ENCODE results near the gene NTSR1. TPM values are rescaled to one million over a fixed set of nuclear protein-coding genes. Genes with fewer than 3 reads are reported as not detected.

Gene NTSR1
- total RNA-seq, 1 donor from 2014 or later: 0.24 TPM

DNA sequence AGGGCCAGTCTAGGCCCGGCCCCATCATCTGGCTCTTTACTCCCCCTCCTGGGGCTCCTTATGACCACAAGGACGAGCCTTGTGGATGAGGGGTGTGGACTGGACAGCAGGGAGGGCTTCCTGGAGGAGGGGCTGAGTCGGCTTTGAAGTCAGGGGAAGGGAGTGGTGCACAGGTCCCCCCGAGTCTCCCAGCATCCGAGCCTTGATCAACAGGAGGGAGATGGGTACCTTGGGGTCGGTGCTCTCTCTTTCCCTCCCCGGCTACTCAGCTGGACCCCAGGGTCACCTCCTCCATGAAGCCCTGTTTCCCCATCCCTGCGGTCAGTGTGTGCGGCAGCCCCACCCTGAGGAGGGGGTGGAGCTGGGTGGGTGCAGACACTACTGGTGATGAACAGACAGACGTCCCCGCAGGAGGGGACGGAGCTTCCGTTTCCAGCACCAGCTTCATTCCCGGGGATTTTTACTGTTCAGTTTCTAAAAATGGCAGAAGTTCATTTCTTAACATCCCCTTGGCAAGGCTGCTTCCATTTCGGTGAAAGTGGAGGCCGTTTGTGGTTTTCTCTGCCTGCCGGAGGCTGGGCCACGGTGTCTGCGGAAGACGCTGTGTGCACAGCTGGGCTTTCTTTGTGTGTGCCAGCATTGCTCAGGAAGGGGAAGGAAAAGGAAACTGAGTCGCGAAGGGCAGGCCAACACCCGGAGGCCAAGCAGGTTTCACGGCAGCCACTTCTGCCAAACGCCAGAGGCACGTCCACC, 19.6 kb downstream of the NTSR1 start:
- Mint-ChIP-seq H3K27me3 (peaks cover 36% of the 10 kb centered on the region), H3K36me3 (no peaks in the 10 kb centered on the region), H3K4me3 (no peak overlapping the region), H3K9me3 (no peaks in the 10 kb centered on the region), H3K4me1 (ENCODE audit: unreplicated experiment) (peaks cover 7% of the 10 kb centered on the region), H3K27ac (no peak overlapping the region)
- TF ChIP-seq, protein P1, sequence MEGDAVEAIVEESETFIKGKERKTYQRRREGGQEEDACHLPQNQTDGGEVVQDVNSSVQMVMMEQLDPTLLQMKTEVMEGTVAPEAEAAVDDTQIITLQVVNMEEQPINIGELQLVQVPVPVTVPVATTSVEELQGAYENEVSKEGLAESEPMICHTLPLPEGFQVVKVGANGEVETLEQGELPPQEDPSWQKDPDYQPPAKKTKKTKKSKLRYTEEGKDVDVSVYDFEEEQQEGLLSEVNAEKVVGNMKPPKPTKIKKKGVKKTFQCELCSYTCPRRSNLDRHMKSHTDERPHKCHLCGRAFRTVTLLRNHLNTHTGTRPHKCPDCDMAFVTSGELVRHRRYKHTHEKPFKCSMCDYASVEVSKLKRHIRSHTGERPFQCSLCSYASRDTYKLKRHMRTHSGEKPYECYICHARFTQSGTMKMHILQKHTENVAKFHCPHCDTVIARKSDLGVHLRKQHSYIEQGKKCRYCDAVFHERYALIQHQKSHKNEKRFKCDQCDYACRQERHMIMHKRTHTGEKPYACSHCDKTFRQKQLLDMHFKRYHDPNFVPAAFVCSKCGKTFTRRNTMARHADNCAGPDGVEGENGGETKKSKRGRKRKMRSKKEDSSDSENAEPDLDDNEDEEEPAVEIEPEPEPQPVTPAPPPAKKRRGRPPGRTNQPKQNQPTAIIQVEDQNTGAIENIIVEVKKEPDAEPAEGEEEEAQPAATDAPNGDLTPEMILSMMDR (conservative IDR thresholded peaks at IDR 0.05): no peak
- no peak for DNase-seq (ENCODE audit: extremely low spot score, unreplicated experiment)

DNA sequence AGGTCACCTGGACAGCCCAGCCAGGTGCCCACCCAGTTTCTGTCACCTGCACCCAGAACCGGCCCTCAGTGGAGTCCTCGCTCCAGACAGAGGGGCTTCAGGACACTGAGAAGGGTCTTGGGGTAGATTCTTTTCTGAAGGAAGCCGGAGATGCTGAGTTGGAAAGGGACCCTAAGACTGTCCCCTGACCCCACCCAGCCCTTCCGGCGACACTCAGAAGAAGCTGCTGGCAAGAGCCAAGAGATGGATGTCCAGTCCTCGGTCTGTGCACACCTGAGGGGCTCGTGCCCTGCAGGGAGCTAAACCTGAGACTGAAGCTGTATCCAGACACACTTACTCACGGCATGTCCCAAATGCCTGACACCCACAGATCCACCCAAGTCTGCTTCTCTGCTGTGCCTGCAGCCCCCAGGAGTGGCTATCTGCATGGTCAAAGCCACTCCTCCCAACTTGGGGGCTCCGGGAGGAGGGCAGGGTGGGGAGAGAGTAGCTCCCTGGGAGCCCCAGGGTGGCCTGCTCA, 20.2 kb downstream of the NTSR1 start:
- H3K27me3 Mint-ChIP-seq: peaks cover 35% of the 10 kb centered on the region
- DNase-seq (ENCODE audit: extremely low spot score, unreplicated experiment): no peak
- TF ChIP-seq, protein P1 (conservative IDR thresholded peaks at IDR 0.05): no peak

DNA sequence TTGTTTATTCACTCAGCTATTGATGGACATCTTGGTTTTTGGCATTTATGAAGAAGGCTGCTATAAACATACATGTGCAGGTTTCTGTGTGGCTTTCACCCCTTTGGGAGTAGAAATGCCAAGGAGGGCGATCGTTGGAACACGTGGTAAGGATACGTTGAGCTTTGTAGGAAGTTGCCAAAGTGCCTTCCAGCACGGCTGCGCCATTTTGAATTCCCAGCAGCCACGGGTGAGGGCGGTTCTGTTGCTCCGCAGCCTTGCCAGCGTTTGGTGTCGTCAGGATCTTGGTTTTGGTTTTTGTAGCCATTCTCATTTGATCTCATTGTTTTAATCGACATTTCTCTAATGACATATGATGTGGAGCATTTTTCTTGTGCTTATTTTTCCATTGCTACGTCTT, 21.8 kb downstream of the NTSR1 start:
- Mint-ChIP-seq H3K27me3 (peaks cover 29% of the 10 kb centered on the region), H3K9me3 (no peaks in the 10 kb centered on the region), H3K4me3 (no peak overlapping the region), H3K27ac (no peak overlapping the region), H3K4me1 (ENCODE audit: unreplicated experiment) (peaks cover 7% of the 10 kb centered on the region), H3K36me3 (no peaks in the 10 kb centered on the region)
- TF ChIP-seq, protein P1 (conservative IDR thresholded peaks at IDR 0.05): no peak
- no peak for DNase-seq (ENCODE audit: extremely low spot score, unreplicated experiment)

More for the DNA sequence above, 20.2 kb downstream of the NTSR1 start:
- no peaks in the 10 kb centered on the region for H3K9me3 Mint-ChIP-seq
- H3K4me3 Mint-ChIP-seq: no peak overlapping the region
- peaks cover 7% of the 10 kb centered on the region for H3K4me1 Mint-ChIP-seq (ENCODE audit: unreplicated experiment)
- no peaks in the 10 kb centered on the region for H3K36me3 Mint-ChIP-seq
- no peak overlapping the region for H3K27ac Mint-ChIP-seq

DNA sequence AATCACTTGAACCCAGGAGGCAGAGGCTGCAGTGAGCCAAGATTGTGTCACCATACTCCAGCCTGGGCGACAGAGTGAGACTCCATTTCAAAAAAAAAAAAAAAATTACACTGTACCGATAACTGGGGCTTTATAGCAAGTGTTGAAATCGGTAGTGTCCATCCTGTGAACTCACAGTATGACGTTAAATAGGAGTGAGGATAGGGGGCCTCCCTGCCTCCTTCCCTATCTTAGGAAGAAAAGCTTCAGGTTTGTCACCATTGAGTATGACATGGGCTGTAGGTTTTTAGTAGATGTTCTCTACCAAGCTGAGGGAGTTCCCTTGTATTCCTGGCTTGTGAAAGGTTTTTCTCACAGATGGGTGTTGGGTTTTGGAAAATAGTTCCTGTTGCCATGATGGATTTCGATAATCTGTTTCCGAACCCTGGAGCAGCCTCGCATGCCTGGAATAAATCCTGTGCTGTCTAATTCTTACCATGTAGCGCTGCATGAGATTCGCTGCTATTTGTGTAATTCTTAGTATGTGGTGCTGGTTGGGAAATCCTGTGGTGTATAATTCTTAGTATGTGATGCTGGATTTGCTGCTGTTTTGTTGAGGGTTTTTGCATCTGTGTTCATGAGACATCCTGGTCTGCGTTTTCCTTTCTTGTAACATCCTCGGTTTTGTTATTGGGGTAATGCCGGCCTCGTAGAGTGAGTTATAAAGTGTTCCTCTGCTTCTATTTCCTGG, 23.6 kb downstream of the NTSR1 start:
- no peak for DNase-seq (ENCODE audit: extremely low spot score, unreplicated experiment)
- peaks cover 7% of the 10 kb centered on the region for H3K4me1 Mint-ChIP-seq (ENCODE audit: unreplicated experiment)
- H3K36me3 Mint-ChIP-seq: no peaks in the 10 kb centered on the region
- no peaks in the 10 kb centered on the region for H3K9me3 Mint-ChIP-seq
- TF ChIP-seq, protein P1 (conservative IDR thresholded peaks at IDR 0.05): no peak
- H3K27me3 Mint-ChIP-seq: peaks cover 24% of the 10 kb centered on the region
- H3K27ac Mint-ChIP-seq: no peak overlapping the region
- H3K4me3 Mint-ChIP-seq: no peak overlapping the region

DNA sequence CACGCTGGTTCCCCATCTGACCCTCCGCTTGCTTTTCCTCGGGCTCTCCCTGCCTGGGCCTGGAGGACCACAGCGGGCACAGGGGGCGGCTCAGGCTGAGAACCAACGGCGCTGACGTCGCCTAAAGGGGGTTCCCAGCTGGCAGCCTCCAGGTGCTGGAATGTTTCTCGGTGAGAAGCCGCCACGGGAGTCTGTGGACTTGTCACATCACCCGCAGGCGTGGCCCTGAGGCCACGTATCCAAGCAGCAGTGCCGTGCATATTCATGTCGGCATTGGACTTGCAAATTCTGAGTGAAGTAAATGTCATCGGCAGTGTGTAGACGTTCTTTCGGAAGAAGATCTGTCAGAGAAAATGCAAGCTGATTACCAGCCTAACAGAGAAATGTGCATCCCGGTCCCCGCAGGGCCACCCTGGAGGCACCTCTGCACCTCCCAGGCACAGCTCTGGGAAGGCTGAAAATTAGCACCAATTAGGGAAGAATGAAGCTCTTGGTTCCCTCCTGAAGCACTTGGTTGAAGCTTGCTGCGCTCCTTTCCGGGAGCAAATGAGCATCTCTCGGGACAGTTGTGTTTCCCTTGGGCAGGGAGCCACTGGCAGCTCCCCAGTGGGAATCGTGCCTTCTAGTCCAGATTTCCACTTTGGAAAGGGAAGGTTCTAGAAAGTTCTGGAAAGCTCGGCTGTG, 24.3 kb downstream of the NTSR1 start:
- no peak overlapping the region for H3K27ac Mint-ChIP-seq
- TF ChIP-seq, protein P1 (conservative IDR thresholded peaks at IDR 0.05): no peak
- no peaks in the 10 kb centered on the region for H3K9me3 Mint-ChIP-seq
- H3K36me3 Mint-ChIP-seq: no peaks in the 10 kb centered on the region
- no peak for DNase-seq (ENCODE audit: extremely low spot score, unreplicated experiment)
- H3K4me3 Mint-ChIP-seq: no peak overlapping the region
- H3K4me1 Mint-ChIP-seq (ENCODE audit: unreplicated experiment): peaks cover 7% of the 10 kb centered on the region
- H3K27me3 Mint-ChIP-seq: peaks cover 24% of the 10 kb centered on the region

All from type B pancreatic cell (in vitro differentiated cells).